Measurements from ENCODE around the gene DENND1C.

Gene DENND1C

DNA sequence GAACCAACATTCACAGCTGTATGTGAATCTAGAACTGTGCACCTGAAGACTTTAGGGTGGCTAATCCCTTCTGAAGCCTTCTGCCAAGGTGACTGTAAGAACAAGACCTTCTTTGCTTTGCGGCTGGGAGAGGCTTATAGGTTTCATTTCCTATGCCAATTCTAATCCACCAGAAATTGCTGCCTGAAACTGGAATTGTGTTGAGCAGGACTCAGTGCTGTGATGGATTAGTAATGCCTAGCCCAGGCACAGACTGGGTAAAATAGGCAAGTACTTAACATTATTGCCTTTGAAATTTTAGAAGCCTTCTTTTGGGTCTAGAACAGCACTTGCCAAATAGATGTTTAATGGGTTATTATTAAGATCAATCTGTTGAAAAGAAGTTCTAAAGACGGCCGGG lies 33.5 kb downstream of the DENND1C start:
- Histone ChIP-seq H3K9me2 (ENCODE audit: low read depth, low read length) (no peaks in the 10 kb centered on the region), H3K9ac (ENCODE audit: low read length) (no peak overlapping the region), H3K79me2 (ENCODE audit: insufficient read depth, low read length) (no peaks in the 10 kb centered on the region), H3F3A (ENCODE audit: insufficient read depth, low read length) (no peaks in the 10 kb centered on the region), H3K4me1 (ENCODE audit: insufficient read depth, low read length, severe bottlenecking) (no peaks in the 10 kb centered on the region), H3K27me3 (ENCODE audit: insufficient read depth, low read length) (no peaks in the 10 kb centered on the region), H3K27ac (ENCODE audit: low read depth, low read length, poor library complexity, severe bottlenecking) (no peak overlapping the region), H4K20me1 (ENCODE audit: insufficient read depth, low read length) (no peaks in the 10 kb centered on the region), H3K4me2 (ENCODE audit: low read length) (no peak overlapping the region), H3K36me3 (ENCODE audit: insufficient read depth, low read length) (peaks cover 47% of the 10 kb centered on the region), H2AFZ (ENCODE audit: low read length) (no peak overlapping the region), H3K4me3 (ENCODE audit: low read depth, low read length, poor library complexity, severe bottlenecking) (no peak overlapping the region), H3K9me3 (ENCODE audit: low read length) (no peaks in the 10 kb centered on the region)
- TF ChIP-seq EZH2 (IDR thresholded peaks at IDR 0.05; ENCODE audit: borderline replicate concordance, low read length), result no peak
- TF ChIP-seq, protein P1, sequence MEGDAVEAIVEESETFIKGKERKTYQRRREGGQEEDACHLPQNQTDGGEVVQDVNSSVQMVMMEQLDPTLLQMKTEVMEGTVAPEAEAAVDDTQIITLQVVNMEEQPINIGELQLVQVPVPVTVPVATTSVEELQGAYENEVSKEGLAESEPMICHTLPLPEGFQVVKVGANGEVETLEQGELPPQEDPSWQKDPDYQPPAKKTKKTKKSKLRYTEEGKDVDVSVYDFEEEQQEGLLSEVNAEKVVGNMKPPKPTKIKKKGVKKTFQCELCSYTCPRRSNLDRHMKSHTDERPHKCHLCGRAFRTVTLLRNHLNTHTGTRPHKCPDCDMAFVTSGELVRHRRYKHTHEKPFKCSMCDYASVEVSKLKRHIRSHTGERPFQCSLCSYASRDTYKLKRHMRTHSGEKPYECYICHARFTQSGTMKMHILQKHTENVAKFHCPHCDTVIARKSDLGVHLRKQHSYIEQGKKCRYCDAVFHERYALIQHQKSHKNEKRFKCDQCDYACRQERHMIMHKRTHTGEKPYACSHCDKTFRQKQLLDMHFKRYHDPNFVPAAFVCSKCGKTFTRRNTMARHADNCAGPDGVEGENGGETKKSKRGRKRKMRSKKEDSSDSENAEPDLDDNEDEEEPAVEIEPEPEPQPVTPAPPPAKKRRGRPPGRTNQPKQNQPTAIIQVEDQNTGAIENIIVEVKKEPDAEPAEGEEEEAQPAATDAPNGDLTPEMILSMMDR (IDR thresholded peaks at IDR 0.05; ENCODE audit: low read length), result no peak

DNA sequence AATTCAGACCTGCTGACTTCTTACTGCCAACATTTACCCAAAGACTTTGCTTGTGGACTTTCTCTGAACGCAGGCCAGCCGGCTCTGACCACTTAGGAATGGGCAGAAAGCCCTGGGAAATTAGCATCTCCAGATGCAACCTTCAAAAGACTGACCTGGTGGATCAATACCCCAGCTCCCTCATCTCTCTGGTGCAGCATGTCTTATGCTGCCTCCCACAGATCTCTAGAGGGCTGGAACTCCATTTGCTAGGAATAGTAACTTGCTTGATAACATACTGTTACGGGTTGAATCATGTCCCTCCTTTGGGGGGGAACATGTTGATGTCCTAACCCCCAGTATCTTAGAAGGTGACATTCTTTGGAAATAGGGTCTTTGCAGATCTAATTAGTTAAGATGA lies 35.1 kb downstream of the DENND1C start:
- H3K9ac ChIP-seq (ENCODE audit: low read length), result no peak overlapping the region
- H2AFZ ChIP-seq (ENCODE audit: low read length), result no peak overlapping the region
- H3K79me2 ChIP-seq (ENCODE audit: insufficient read depth, low read length), result no peaks in the 10 kb centered on the region
- no peaks in the 10 kb centered on the region for H3F3A ChIP-seq (ENCODE audit: insufficient read depth, low read length)
- no peak overlapping the region for H3K27ac ChIP-seq (ENCODE audit: low read depth, low read length, poor library complexity, severe bottlenecking)
- no peak overlapping the region for H3K4me3 ChIP-seq (ENCODE audit: low read depth, low read length, poor library complexity, severe bottlenecking)
- H3K4me1 ChIP-seq (ENCODE audit: insufficient read depth, low read length, severe bottlenecking), result no peaks in the 10 kb centered on the region
- no peaks in the 10 kb centered on the region for H4K20me1 ChIP-seq (ENCODE audit: insufficient read depth, low read length)
- H3K4me2 ChIP-seq (ENCODE audit: low read length), result no peak overlapping the region
- no peaks in the 10 kb centered on the region for H3K27me3 ChIP-seq (ENCODE audit: insufficient read depth, low read length)
- peaks cover 31% of the 10 kb centered on the region for H3K36me3 ChIP-seq (ENCODE audit: insufficient read depth, low read length)
- TF ChIP-seq, protein P1 (IDR thresholded peaks at IDR 0.05; ENCODE audit: low read length), result no peak
- no peaks in the 10 kb centered on the region for H3K9me2 ChIP-seq (ENCODE audit: low read depth, low read length)
- H3K9me3 ChIP-seq (ENCODE audit: low read length), result no peaks in the 10 kb centered on the region

DNA sequence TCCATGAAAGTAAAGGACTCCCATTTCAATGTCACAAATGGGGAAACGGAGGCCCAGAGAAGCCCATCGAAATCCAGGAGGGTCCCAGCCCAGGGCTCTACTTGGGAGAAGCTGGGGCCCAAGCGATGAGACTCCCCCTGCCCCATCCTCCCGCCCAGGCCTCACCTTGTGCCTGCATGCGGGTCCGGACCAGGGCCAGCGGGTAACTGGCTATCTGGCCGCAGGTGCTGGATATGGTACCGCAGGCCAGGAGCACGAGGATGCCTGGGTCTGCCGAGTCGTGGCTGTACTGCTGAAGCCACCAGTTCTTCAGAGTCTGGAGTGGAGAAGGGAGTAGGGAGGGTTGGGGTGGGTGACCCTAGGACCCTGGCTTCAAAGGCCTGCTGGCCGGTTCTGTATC lies 37.6 kb downstream of the DENND1C start:
- H3K79me2 ChIP-seq (ENCODE audit: insufficient read depth, low read length), result no peaks in the 10 kb centered on the region
- H3K36me3 ChIP-seq (ENCODE audit: insufficient read depth, low read length), result peaks cover 22% of the 10 kb centered on the region
- no peaks in the 10 kb centered on the region for H3K27me3 ChIP-seq (ENCODE audit: insufficient read depth, low read length)
- no peaks in the 10 kb centered on the region for H3K4me1 ChIP-seq (ENCODE audit: insufficient read depth, low read length, severe bottlenecking)
- TF ChIP-seq, protein P1 (IDR thresholded peaks at IDR 0.05; ENCODE audit: low read length), result no peak
- TF ChIP-seq EZH2 (IDR thresholded peaks at IDR 0.05; ENCODE audit: borderline replicate concordance, low read length), result no peak
- H3K4me3 ChIP-seq (ENCODE audit: low read depth, low read length, poor library complexity, severe bottlenecking), result no peak overlapping the region
- no peaks in the 10 kb centered on the region for H3K9me2 ChIP-seq (ENCODE audit: low read depth, low read length)
- H2AFZ ChIP-seq (ENCODE audit: low read length), result no peak overlapping the region
- H3K9ac ChIP-seq (ENCODE audit: low read length), result no peak overlapping the region
- no peaks in the 10 kb centered on the region for H4K20me1 ChIP-seq (ENCODE audit: insufficient read depth, low read length)
- no peaks in the 10 kb centered on the region for H3F3A ChIP-seq (ENCODE audit: insufficient read depth, low read length)
- H3K27ac ChIP-seq (ENCODE audit: low read depth, low read length, poor library complexity, severe bottlenecking), result no peak overlapping the region
- H3K4me2 ChIP-seq (ENCODE audit: low read length), result no peak overlapping the region
- H3K9me3 ChIP-seq (ENCODE audit: low read length), result no peaks in the 10 kb centered on the region
